Colonic mucosa (tissue), 4 donors: ENCODE results near the gene SETDB2. TPM values are rescaled to one million over a fixed set of nuclear protein-coding genes. Genes with fewer than 3 reads are reported as not detected.

Experiments used
- DNase-seq: peaks from one replicate; pipeline ENCODE4 v3.0.0-alpha.2; 2020
- H3K27ac ChIP-seq: fragments of 200-600 bp; one replicate; pipeline ENCODE4 v1.8.0; 2021
- H3K27me3 ChIP-seq: fragments of 200-600 bp; one replicate; pipeline ENCODE4 v1.8.0; 2021
- H3K36me3 ChIP-seq: fragments of 200-600 bp; one replicate; pipeline ENCODE4 v1.8.0; 2021
- H3K4me1 ChIP-seq: fragments of 200-600 bp; one replicate; pipeline ENCODE4 v1.8.0; 2021; ENCODE audit warnings: mild to moderate bottlenecking
- H3K4me3 ChIP-seq: fragments of 200-600 bp; one replicate; pipeline ENCODE4 v1.8.0; 2021
- H3K9ac ChIP-seq, 2 donors: one replicate each; pipeline ENCODE4 v1.7.0; 2013; ENCODE audit warnings: control low read depth in 2 of 2, low read depth in 2 of 2, low read length in 2 of 2
- H3K9me3 ChIP-seq: fragments of 200-600 bp; one replicate; pipeline ENCODE4 v1.8.0; 2021
- intact Hi-C: fragments of 100-400 bp; cut with DNase I; formaldehyde crosslinking; loops from one replicate; pipeline ENCODE4 v1.14.1; 2022
- total RNA-seq, 2 donors: library from RNA; stranded (reverse); fragmentation: NEBNext Ultra II Directional in 1 of 2; extraction: Animal tissue kit (Norgen Biotek cat#: 25700) in 1 of 2; gene quantifications; one replicate each; pipeline ENCODE4 v1.2.1, GENCODE V29; 2021
- TF ChIP-seq, protein P1 (sequence below): fragments of 200-600 bp; IDR thresholded peaks from one replicate; pipeline ENCODE4 v1.8.0; 2022; ENCODE audit warnings: antibody characterized with exemption, mild to moderate bottlenecking
- donor health status: healthy.
- donor health status: DM: no; HTN: no; CAD: no.
- donor health status: DM: no; HTN: no; CAD: no.

SETDB2 gene
- total RNA-seq, 2 donors from 2014 or later, result 7.7 to 9.5 TPM

DNA sequence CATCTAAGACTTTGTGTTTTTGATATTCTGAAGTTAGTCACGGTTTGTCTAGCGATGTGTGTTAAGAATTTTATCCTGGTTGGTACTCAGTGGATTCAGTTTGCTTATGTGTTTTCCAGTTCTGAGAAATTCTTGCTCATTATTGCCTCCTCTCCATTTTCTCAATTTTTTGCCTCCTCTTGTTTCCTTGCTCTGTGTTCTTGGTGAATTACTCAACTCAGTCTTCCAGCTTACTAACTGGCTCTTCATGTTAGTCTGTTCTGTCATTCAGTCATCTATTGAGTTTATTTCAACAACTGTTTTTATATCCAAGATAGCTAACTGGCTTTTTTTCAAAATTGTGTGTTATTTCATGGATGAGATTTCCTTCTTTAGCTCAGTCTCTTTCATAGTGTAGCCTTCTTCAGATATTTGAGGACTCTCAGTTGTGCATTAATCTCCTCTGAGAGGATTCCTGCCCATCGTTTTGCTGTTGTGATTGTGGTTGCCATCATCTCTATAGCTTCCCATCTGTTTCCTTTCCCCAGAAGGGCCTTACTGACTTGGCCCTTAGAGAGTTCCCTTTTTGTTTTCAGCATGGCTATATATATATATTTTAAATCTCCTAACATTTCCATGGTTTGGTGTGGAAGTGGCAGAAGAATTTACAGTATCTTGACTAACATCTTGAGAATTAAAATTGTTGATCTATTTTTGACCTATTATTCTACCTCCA is 6.2 kb downstream of the SETDB2 start:
- H3K9me3 ChIP-seq, result no peaks in the 10 kb centered on the region
- H3K4me1 ChIP-seq, result no peaks in the 10 kb centered on the region
- TF ChIP-seq, protein P1, sequence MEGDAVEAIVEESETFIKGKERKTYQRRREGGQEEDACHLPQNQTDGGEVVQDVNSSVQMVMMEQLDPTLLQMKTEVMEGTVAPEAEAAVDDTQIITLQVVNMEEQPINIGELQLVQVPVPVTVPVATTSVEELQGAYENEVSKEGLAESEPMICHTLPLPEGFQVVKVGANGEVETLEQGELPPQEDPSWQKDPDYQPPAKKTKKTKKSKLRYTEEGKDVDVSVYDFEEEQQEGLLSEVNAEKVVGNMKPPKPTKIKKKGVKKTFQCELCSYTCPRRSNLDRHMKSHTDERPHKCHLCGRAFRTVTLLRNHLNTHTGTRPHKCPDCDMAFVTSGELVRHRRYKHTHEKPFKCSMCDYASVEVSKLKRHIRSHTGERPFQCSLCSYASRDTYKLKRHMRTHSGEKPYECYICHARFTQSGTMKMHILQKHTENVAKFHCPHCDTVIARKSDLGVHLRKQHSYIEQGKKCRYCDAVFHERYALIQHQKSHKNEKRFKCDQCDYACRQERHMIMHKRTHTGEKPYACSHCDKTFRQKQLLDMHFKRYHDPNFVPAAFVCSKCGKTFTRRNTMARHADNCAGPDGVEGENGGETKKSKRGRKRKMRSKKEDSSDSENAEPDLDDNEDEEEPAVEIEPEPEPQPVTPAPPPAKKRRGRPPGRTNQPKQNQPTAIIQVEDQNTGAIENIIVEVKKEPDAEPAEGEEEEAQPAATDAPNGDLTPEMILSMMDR, result no peak
- H3K27me3 ChIP-seq, result no peaks in the 10 kb centered on the region
- intact Hi-C loops, result no loop called here
- H3K4me3 ChIP-seq, result no peak overlapping the region
- no peak overlapping the region for H3K9ac ChIP-seq
- no peak for DNase-seq
- no peak overlapping the region for H3K27ac ChIP-seq
- no peaks in the 10 kb centered on the region for H3K36me3 ChIP-seq

DNA sequence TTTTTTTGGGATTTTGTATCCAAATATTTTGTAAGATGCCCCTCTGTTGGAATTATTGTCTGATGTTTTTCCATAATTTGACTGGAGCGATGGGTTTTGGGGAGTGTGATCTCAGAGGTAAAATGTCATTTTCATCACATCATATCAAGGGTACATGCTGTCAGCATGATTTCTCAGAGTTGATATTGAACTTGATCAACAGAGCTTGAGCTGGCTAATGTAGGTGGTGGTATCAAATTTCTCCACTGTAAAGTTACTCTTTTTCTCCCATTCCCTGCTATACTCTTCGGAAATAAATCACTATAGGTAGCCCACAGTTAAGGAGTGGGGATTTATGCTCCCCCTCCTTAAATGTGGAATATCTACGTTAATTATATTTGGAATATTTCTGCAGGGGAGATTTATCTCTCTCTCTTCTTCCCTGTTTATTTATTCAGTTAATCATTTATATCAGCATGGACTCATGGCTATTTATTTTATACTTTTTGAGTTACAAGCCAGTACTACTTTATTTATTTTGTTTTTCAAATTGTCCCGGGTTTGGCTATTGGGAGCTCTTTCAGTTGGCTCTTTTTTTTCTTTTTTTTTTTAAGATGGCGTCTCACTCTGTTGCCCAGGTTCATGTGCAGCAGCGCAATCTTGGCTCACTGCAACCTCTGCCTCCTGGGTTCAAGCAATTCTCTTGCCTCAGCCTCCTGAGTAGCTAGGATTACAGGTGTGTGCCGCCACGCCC is 8.8 kb downstream of the SETDB2 start:
- TF ChIP-seq, protein P1, result no peak
- H3K9ac ChIP-seq, result no peak overlapping the region
- no peaks in the 10 kb centered on the region for H3K36me3 ChIP-seq
- no peak for DNase-seq
- H3K27ac ChIP-seq, result no peak overlapping the region
- no peaks in the 10 kb centered on the region for H3K27me3 ChIP-seq
- H3K4me3 ChIP-seq, result no peak overlapping the region
- no peaks in the 10 kb centered on the region for H3K4me1 ChIP-seq
- H3K9me3 ChIP-seq, result no peaks in the 10 kb centered on the region
- intact Hi-C loops, result no loop called here

DNA sequence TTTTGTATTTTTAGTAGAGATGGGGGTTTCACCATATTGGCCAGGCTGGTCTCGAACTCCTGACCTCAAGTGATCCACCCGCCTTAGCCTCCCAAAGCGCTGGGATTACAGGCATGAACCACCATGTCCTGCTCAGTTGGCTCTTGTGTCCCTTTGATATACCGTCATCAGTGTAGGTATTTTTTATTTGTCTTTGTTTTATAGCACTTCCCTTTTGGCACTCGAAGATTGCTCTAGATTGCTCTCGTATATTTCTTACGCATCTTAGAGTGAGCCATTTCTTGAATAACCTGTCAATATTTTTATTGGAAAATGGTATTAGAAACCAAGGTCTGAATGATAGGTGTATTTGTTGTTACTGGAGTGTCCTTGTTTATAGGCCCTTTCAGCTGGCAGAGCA is 9.4 kb downstream of the SETDB2 start:
- H3K27me3 ChIP-seq, result no peaks in the 10 kb centered on the region
- H3K4me1 ChIP-seq, result no peaks in the 10 kb centered on the region
- H3K4me3 ChIP-seq, result no peak overlapping the region
- no peak overlapping the region for H3K9ac ChIP-seq
- H3K27ac ChIP-seq, result no peak overlapping the region
- no peaks in the 10 kb centered on the region for H3K9me3 ChIP-seq
- H3K36me3 ChIP-seq, result no peaks in the 10 kb centered on the region
- no peak for DNase-seq
- TF ChIP-seq, protein P1, result no peak
- intact Hi-C loops, result no loop called here

DNA sequence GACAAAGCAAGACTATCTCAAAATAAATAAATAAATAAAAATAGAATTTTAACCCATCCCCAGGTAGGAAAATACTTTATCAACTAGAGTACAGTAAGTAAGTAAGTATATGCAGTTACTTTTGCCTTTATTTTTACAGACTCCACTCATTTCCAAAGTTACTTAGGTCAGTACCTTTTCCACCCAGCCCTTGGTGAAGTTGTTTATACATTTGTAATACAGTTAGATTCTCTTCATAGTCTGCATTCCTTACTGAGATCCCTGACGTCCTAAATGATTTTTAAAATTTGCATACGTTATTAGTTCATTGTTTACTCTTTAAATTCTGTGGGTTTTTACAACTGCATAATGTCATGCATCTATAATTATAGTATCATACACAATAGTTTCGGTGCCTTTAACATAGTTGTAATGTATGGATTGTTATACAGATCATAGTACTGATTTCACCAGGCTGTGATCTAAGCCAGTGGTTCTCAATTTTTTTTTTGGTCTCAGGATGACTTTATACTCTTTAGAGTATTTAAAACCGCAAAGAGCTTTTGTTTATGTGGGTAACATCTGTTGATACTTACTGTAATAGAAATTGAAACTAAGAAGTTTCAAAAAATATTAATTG is 10.4 kb downstream of the SETDB2 start:
- H3K27ac ChIP-seq, result no peak overlapping the region
- H3K36me3 ChIP-seq, result no peaks in the 10 kb centered on the region
- intact Hi-C loops, result no loop called here
- no peaks in the 10 kb centered on the region for H3K27me3 ChIP-seq
- TF ChIP-seq, protein P1, result no peak
- no peaks in the 10 kb centered on the region for H3K9me3 ChIP-seq
- H3K9ac ChIP-seq, result no peak overlapping the region
- DNase-seq, result no peak
- no peaks in the 10 kb centered on the region for H3K4me1 ChIP-seq
- no peak overlapping the region for H3K4me3 ChIP-seq

DNA sequence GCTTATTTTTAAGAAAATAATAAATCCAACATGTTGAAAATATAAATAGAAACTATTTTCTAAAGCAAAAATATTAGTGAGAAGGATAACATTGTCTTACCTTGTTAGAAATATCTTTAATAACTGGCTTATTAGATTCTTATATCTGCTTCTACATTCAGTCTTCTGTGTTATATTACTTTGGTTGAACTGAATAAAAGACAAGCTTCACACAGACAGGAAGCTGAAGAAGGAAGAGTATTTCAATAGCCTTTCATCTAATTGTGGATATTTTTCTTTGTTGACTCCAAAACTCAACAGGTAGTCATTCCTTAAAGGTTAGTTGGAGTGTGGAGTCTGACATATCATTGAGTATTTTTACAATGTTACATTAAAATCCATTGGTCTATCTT is 10.9 kb downstream of the SETDB2 start:
- no peak overlapping the region for H3K9ac ChIP-seq
- no peak overlapping the region for H3K27ac ChIP-seq
- no peaks in the 10 kb centered on the region for H3K36me3 ChIP-seq
- no peaks in the 10 kb centered on the region for H3K9me3 ChIP-seq
- H3K4me1 ChIP-seq, result no peaks in the 10 kb centered on the region
- no peaks in the 10 kb centered on the region for H3K27me3 ChIP-seq
- TF ChIP-seq, protein P1, result no peak
- no peak overlapping the region for H3K4me3 ChIP-seq
- DNase-seq, result no peak
- intact Hi-C loops, result no loop called here
